ENCODE data around the gene COPS7A.

COPS7A gene

GRCh38 chr12:6723607-6724408, at the start of gene COPS7A:
Gene COPS7A, plus strand, starts transcription at chr12:6724046. Its CDS starts 611 bp downstream, at chr12:6724657.
- DNase-seq = peak; percentile 96

GRCh38 chr12:6676962-6677361, 46.9 kb upstream of the COPS7A start:
- DNase-seq = no peak

GRCh38 chr12:6684609-6685008, 39.2 kb upstream of the COPS7A start:
- DNase-seq = no peak

GRCh38 chr12:6685814-6686213, 38.0 kb upstream of the COPS7A start:
- no peak for DNase-seq

GRCh38 chr12:6688543-6688998, 35.3 kb upstream of the COPS7A start:
- peak; percentile 44 for DNase-seq

- peak; percentile 95 for DNase-seq
These were observed 34.6 kb upstream of the COPS7A start, which contains the start of gene ZNF384 for GRCh38 chr12:6688999-6689882. Gene ZNF384, minus strand, starts transcription at chr12:6689375. Its CDS starts 9,855 bp downstream, at chr12:6679520.

- DNase-seq = no peak
These were observed 32.4 kb upstream of the COPS7A start for GRCh38 chr12:6691473-6691872.

GRCh38 chr12:6692888-6693287, 31.0 kb upstream of the COPS7A start:
- DNase-seq = no peak

- DNase-seq = no peak
These were observed 30.0 kb upstream of the COPS7A start for GRCh38 chr12:6693832-6694355.

- DNase-seq = no peak
These were observed 29.1 kb upstream of the COPS7A start for GRCh38 chr12:6694701-6695100.

GRCh38 chr12:6695313-6696045, 28.4 kb upstream of the COPS7A start:
- no peak for DNase-seq

- DNase-seq = no peak
These were observed 26.9 kb upstream of the COPS7A start for GRCh38 chr12:6696690-6697583.

GRCh38 chr12:6697584-6698351, 26.1 kb upstream of the COPS7A start:
- no peak for DNase-seq

GRCh38 chr12:6698352-6699046, 25.3 kb upstream of the COPS7A start:
- DNase-seq = no peak

GRCh38 chr12:6699259-6699988, 24.4 kb upstream of the COPS7A start:
- DNase-seq = no peak

- DNase-seq = no peak
These were observed 23.7 kb upstream of the COPS7A start for GRCh38 chr12:6699989-6700645.

GRCh38 chr12:6700646-6701051, 23.2 kb upstream of the COPS7A start, which contains the start of gene PIANP:
Gene PIANP, minus strand, starts transcription at chr12:6700815. Its CDS starts 2,754 bp downstream, at chr12:6698061.
- peak; percentile 32 for DNase-seq

- DNase-seq = no peak
These were observed 22.6 kb upstream of the COPS7A start for GRCh38 chr12:6701078-6701768.

All from activated gamma-delta T cell treated with Interleukin-2 at 50 U/mL for 16 hours (primary cell).